Measurements from ENCODE around the gene TBC1D12.

The TBC1D12 gene

DNA sequence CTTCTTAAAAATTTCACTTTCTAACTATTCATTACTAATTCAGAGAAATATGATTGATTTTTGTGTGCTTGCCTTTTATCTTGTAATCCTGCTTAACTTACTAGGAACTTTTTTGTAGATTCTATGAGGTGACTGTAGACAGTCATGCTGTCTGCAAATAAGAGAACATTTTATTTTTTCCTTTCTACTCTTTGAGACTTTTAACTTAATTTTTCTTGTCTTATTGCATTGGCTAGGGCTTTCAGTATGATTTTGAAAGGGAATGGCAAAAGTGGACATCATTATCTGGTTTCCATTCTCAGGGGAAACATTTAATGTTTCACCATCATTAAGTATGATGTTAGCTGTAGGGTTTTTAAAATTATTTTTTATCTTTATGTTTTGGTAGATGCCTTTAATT is 23.6 kb downstream of the TBC1D12 start:
- Histone ChIP-seq H3K9me3 (ENCODE audit: control insufficient read depth, low read length) (peaks cover 3% of the 10 kb centered on the region), H3K36me3 (ENCODE audit: control insufficient read depth, insufficient read depth, low read length) (no peaks in the 10 kb centered on the region), H3K4me3 (ENCODE audit: extremely low read depth, insufficient read depth, low read length, poor library complexity, severe bottlenecking) (no peak overlapping the region), H3K27ac (ENCODE audit: low read depth, low read length, severe bottlenecking) (no peak overlapping the region), H3K4me1 (ENCODE audit: control insufficient read depth, insufficient read depth, low read length, poor library complexity, severe bottlenecking) (no peaks in the 10 kb centered on the region)

DNA sequence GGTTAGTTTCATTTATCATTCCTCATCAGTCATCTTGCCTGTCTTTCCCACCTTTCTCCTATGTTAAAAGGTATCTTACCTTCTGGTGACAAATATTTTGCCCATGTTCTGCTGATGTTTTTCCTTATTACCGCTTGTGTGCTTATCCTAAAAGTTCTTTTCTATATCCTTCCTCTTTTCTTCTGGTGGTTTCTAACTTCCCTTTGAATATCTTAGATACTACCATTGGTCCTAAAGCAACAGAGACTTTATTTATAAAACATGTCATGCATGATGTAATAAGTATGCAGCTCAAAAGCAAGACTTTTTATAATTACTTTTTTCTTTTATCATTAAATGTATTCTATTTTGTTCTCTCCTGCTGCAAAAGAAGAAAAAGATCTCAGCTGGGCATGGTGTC is 24.8 kb downstream of the TBC1D12 start:
- H3K9me3 ChIP-seq (ENCODE audit: control insufficient read depth, low read length): peaks cover 3% of the 10 kb centered on the region
- no peak overlapping the region for H3K27ac ChIP-seq (ENCODE audit: low read depth, low read length, severe bottlenecking)
- no peak overlapping the region for H3K4me3 ChIP-seq (ENCODE audit: extremely low read depth, insufficient read depth, low read length, poor library complexity, severe bottlenecking)
- WGBS, 2 experiments (ENCODE audit: insufficient coverage in 2 of 2): 83% methylated on average over 1 of the region's 1 CpG; no CpG with 5 or more reads in 1 of the 2 experiments
- no peaks in the 10 kb centered on the region for H3K4me1 ChIP-seq (ENCODE audit: control insufficient read depth, insufficient read depth, low read length, poor library complexity, severe bottlenecking)
- H3K36me3 ChIP-seq (ENCODE audit: control insufficient read depth, insufficient read depth, low read length): no peaks in the 10 kb centered on the region

DNA sequence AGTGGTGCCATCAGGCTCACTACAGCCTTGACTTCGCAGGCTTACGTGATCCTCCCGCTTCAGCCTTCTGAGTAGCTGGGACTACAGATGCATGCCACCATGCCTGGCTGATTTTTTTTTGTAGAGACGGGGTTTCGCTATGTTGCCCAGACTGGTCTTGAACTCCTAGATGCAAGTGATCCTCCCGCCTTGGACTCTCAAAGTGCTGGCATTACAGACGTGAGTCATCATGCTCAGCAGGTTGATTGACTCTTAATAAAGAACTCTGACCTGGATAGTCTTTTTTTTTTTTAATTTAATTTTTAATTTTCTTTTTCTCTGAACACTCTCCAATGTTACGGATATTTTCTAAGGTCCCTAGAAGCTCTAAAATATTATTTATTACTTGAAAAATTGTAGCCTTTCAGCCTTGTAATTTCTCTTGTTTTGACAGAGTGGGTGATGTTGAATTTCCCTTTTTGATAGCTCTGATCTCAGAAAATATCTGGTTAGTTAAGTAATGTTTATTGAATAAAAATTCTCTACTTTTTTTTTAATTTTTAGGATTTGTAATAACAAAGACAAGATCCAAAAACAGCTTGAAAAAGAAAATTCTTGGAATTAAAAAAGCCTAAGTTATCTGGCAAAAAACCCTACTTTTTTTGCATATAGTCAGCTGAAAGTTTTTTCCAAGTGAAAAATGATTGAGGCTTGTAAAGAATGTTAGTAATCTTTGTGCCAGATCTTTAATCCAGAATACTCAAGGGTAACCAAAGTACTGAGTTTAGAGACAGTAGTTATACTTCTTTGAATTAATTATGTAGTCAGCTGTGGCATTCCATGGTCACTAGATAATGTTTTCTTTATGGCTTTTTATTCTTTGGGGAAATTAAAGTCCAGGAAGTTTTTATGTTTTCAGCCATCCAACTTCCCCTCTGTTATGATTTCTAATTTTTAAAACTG is 26.7 kb downstream of the TBC1D12 start:
- no peaks in the 10 kb centered on the region for H3K4me1 ChIP-seq (ENCODE audit: control insufficient read depth, insufficient read depth, low read length, poor library complexity, severe bottlenecking)
- H3K27ac ChIP-seq (ENCODE audit: low read depth, low read length, severe bottlenecking): no peak overlapping the region
- H3K4me3 ChIP-seq (ENCODE audit: extremely low read depth, insufficient read depth, low read length, poor library complexity, severe bottlenecking): no peak overlapping the region
- peaks cover 3% of the 10 kb centered on the region for H3K9me3 ChIP-seq (ENCODE audit: control insufficient read depth, low read length)
- no peaks in the 10 kb centered on the region for H3K36me3 ChIP-seq (ENCODE audit: control insufficient read depth, insufficient read depth, low read length)
- 70 to 74% methylated on average over 6 to 7 of the region's 8 CpGs for WGBS, 2 experiments (ENCODE audit: insufficient coverage in 2 of 2)

DNA sequence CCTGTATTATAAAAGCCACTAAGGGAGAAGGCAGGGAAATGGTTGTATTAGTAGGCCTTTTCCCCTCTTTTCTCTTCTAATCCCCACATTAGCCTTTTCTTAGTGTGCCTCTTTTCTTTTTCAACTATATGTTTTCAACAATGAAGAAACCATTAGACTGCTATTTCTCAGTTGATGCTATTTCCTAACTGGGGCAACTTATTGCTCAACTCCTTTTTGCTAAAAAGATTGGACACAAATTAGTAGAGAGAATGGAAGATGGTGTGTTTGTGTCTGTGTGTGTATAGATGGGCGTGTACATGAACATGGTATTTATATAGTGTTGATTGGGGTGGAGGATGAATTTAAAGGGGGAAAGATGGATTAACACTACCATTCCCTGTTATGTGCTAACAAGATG is 28.4 kb downstream of the TBC1D12 start:
- no peak overlapping the region for H3K27ac ChIP-seq (ENCODE audit: low read depth, low read length, severe bottlenecking)
- peaks cover 3% of the 10 kb centered on the region for H3K9me3 ChIP-seq (ENCODE audit: control insufficient read depth, low read length)
- no peaks in the 10 kb centered on the region for H3K36me3 ChIP-seq (ENCODE audit: control insufficient read depth, insufficient read depth, low read length)
- H3K4me3 ChIP-seq (ENCODE audit: extremely low read depth, insufficient read depth, low read length, poor library complexity, severe bottlenecking): no peak overlapping the region
- H3K4me1 ChIP-seq (ENCODE audit: control insufficient read depth, insufficient read depth, low read length, poor library complexity, severe bottlenecking): no peaks in the 10 kb centered on the region
- 100% methylated on average over 1 of the region's 1 CpG; no CpG with 5 or more reads in 1 of the 2 experiments for WGBS, 2 experiments (ENCODE audit: insufficient coverage in 2 of 2)

DNA sequence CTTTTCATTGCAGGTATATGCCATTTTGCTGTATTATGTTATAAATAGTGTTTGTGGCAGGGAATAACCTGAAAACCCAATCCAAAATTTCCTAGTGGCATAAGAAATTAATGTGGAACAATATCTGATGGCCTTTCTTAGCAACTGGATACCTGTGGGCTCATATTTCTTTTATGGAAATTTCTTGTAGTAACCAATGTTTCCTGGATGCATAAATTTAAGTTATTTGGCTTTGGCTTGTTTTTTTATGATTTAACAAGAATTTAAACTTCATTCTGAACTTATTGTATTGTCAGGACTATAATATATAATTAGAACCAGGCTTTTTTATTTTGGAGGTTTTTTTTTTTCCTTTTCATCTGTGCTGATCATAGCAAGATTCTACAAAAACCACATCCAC is 30.1 kb downstream of the TBC1D12 start:
- Histone ChIP-seq H3K36me3 (ENCODE audit: control insufficient read depth, insufficient read depth, low read length) (no peaks in the 10 kb centered on the region), H3K9me3 (ENCODE audit: control insufficient read depth, low read length) (peaks cover 5% of the 10 kb centered on the region), H3K4me1 (ENCODE audit: control insufficient read depth, insufficient read depth, low read length, poor library complexity, severe bottlenecking) (no peaks in the 10 kb centered on the region), H3K27ac (ENCODE audit: low read depth, low read length, severe bottlenecking) (no peak overlapping the region), H3K4me3 (ENCODE audit: extremely low read depth, insufficient read depth, low read length, poor library complexity, severe bottlenecking) (no peak overlapping the region)

DNA sequence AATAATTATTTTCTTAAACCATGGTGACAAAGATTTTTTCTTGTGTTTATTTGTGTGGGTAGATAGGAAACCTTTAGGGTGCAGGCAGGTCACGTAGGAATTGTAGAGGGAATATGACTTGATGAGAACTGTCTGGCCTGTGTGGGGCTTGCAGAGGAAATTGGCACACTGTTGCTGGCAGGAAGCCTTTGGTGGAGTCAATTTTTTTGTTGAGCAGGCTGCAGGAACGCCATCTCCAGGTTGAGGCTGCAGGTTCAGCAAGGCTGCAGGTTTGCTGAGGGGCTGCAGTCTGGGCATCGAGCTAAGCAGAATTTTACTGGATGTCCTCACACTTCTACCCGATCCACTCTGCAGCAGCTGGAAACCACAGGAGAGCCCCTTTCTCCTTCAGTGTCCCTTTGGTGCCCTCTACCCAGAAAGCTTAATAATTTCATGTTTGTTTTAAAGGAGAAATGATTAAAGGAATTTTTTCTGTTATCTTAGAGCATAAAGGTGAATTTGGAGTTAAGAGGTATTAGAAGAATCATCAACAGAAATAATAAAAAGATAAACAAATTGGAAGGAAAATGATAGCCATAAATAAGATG is 37.0 kb downstream of the TBC1D12 start:
- Histone ChIP-seq H3K4me1 (ENCODE audit: control insufficient read depth, insufficient read depth, low read length, poor library complexity, severe bottlenecking) (no peaks in the 10 kb centered on the region), H3K36me3 (ENCODE audit: control insufficient read depth, insufficient read depth, low read length) (no peaks in the 10 kb centered on the region), H3K27ac (ENCODE audit: low read depth, low read length, severe bottlenecking) (no peak overlapping the region), H3K4me3 (ENCODE audit: extremely low read depth, insufficient read depth, low read length, poor library complexity, severe bottlenecking) (no peak overlapping the region), H3K9me3 (ENCODE audit: control insufficient read depth, low read length) (peaks cover 6% of the 10 kb centered on the region)
- 64 to 79% methylated on average over 3 to 4 of the region's 4 CpGs for WGBS, 2 experiments (ENCODE audit: insufficient coverage in 2 of 2)

DNA sequence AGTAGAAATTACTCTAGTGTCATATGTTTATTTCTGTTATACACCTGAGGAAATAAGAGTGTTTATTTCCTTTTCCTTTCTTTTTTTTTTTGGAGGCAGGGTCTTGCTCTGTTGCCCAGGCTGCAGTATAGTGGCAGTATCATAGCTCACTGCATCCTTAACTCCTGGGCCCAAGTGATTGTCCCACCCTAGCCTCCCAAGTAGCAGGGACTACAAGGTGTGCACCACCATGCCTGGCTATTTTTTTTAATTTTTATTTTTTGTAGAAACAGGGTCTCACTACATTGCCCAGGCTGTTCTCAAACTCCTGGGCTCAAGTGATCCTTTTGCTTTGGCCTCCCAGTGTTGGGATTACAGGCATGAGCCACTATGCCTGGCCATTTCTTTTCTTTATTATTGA is 37.8 kb downstream of the TBC1D12 start:
- no peaks in the 10 kb centered on the region for H3K36me3 ChIP-seq (ENCODE audit: control insufficient read depth, insufficient read depth, low read length)
- H3K4me3 ChIP-seq (ENCODE audit: extremely low read depth, insufficient read depth, low read length, poor library complexity, severe bottlenecking): no peak overlapping the region
- H3K4me1 ChIP-seq (ENCODE audit: control insufficient read depth, insufficient read depth, low read length, poor library complexity, severe bottlenecking): no peaks in the 10 kb centered on the region
- H3K27ac ChIP-seq (ENCODE audit: low read depth, low read length, severe bottlenecking): no peak overlapping the region
- H3K9me3 ChIP-seq (ENCODE audit: control insufficient read depth, low read length): peaks cover 6% of the 10 kb centered on the region

DNA sequence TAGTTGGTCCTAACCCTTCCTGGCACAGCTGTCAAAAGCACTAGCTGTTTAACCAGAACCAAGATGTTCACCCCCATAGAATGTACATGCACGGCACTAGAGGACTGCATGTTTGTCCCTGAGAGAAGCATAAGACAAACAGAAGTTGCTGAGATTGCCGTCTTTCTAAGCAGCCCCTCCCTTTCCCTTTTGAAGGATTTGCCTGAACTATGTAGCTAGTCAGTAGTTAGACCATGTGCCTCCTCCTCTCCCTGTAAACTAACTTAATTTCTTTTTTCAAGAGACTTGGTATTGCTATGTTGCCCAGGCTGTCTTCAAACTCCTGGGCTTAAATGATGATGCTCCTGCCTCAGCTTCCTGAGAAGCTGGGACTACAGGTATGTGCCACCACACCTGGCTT is 40.7 kb downstream of the TBC1D12 start:
- 79 to 100% methylated on average over 1 to 2 of the region's 2 CpGs for WGBS, 2 experiments (ENCODE audit: insufficient coverage in 2 of 2)
- Histone ChIP-seq H3K4me1 (ENCODE audit: control insufficient read depth, insufficient read depth, low read length, poor library complexity, severe bottlenecking) (no peaks in the 10 kb centered on the region), H3K4me3 (ENCODE audit: extremely low read depth, insufficient read depth, low read length, poor library complexity, severe bottlenecking) (no peak overlapping the region), H3K27ac (ENCODE audit: low read depth, low read length, severe bottlenecking) (no peak overlapping the region), H3K36me3 (ENCODE audit: control insufficient read depth, insufficient read depth, low read length) (no peaks in the 10 kb centered on the region), H3K9me3 (ENCODE audit: control insufficient read depth, low read length) (no peaks in the 10 kb centered on the region)

DNA sequence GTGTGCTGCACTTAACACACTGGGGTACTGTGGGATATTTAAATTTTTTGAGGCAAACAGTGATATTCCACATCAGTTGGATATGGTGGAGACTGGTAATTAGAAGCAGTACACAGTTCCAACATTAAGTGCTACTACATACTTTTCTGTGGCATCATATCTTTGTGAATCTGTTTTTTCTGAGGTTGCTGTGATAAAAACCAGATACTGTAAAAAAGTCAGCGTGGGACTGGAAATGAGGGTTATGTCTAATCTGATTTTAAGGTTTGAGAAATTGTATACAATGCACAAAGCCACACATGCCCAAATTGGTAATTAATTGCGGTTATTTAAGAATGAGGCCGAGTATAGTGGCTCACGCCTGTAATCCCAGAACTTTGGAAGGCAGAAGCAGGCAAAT is 41.2 kb downstream of the TBC1D12 start:
- WGBS, 2 experiments (ENCODE audit: insufficient coverage in 2 of 2): 100% methylated on average over 1 to 3 of the region's 4 CpGs
- Histone ChIP-seq H3K4me1 (ENCODE audit: control insufficient read depth, insufficient read depth, low read length, poor library complexity, severe bottlenecking) (no peaks in the 10 kb centered on the region), H3K36me3 (ENCODE audit: control insufficient read depth, insufficient read depth, low read length) (no peaks in the 10 kb centered on the region), H3K9me3 (ENCODE audit: control insufficient read depth, low read length) (no peaks in the 10 kb centered on the region), H3K27ac (ENCODE audit: low read depth, low read length, severe bottlenecking) (no peak overlapping the region), H3K4me3 (ENCODE audit: extremely low read depth, insufficient read depth, low read length, poor library complexity, severe bottlenecking) (no peak overlapping the region)

DNA sequence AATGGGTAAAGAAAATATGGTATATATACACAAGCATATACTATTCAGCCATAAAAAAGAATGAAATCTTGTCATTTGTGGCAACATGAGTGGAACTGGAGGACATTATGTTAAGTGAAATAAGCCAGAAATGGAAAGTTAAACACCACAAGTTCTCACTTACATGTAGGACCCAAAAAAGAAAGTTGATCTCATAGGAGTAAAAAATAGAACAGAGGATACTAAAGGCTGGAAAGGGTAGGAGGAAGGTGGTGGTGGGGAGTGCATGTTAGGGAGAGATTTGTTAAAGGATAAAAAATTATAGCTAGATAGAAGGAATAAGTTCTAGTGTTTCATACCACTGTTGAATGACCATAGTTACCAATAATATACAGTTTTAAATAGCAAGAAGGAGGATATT is 48.4 kb downstream of the TBC1D12 start:
- H3K4me3 ChIP-seq (ENCODE audit: extremely low read depth, insufficient read depth, low read length, poor library complexity, severe bottlenecking): no peak overlapping the region

DNA sequence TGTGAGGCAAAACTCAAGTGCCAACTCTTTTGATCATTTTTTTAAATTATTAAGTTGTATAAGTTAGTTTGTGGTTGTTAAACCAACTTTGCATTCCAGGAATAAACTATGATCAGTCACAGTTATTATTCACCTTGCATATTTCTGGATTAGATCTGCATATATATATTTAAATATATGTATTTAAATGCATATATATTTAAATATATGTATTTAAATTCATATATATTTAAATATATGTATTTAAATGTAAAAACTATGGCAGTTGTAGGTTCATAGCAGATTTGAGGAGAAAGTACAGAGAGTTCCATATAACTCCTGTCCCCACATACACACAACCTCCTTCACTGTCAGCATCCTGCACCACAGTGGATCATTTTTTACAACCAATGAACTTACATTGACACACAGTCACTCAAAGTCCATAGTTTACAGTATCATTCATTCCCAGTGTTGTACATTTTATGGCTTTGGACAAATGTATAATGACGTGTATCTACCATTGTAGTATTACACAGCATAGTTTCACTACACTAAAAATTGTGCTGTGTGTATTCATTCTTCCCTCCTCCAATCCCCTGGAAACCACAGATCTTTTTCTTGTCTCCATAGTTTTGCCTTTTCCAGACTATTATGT is 49.7 kb downstream of the TBC1D12 start:
- WGBS, 2 experiments (ENCODE audit: insufficient coverage in 2 of 2): no CpG with 5 or more reads among the region's 1 CpG
- H3K36me3 ChIP-seq (ENCODE audit: control insufficient read depth, insufficient read depth, low read length): no peaks in the 10 kb centered on the region

More for the DNA sequence above, 48.4 kb downstream of the TBC1D12 start:
- Histone ChIP-seq H3K36me3 (ENCODE audit: control insufficient read depth, insufficient read depth, low read length) (no peaks in the 10 kb centered on the region), H3K9me3 (ENCODE audit: control insufficient read depth, low read length) (no peaks in the 10 kb centered on the region), H3K27ac (ENCODE audit: low read depth, low read length, severe bottlenecking) (no peak overlapping the region), H3K4me1 (ENCODE audit: control insufficient read depth, insufficient read depth, low read length, poor library complexity, severe bottlenecking) (no peaks in the 10 kb centered on the region)

More for the DNA sequence above, 49.7 kb downstream of the TBC1D12 start:
- no peaks in the 10 kb centered on the region for H3K9me3 ChIP-seq (ENCODE audit: control insufficient read depth, low read length)
- no peak overlapping the region for H3K4me3 ChIP-seq (ENCODE audit: extremely low read depth, insufficient read depth, low read length, poor library complexity, severe bottlenecking)
- no peaks in the 10 kb centered on the region for H3K4me1 ChIP-seq (ENCODE audit: control insufficient read depth, insufficient read depth, low read length, poor library complexity, severe bottlenecking)
- no peak overlapping the region for H3K27ac ChIP-seq (ENCODE audit: low read depth, low read length, severe bottlenecking)

Data from mesodermal cell (in vitro differentiated cells).